Activated CD8-positive, alpha-beta memory T cell treated with anti-CD3 and anti-CD28 coated beads, Interleukin-2, amount 10 ng/mL, durations not matched to agents 7 days and 5 days (primary cell): Measurements from ENCODE around the gene RAI14. TPM values are rescaled to one million over a fixed set of nuclear protein-coding genes. Genes with fewer than 3 reads are reported as not detected.
A peak's percentile ranks its signal among the peaks of the same experiment; 100 is the strongest.

Experiments used
- ATAC-seq: fragments of 150-1000 bp; cut with Tn5 transposase; one replicate; pipeline ENCODE4 v1.10.0; 2021; ENCODE audit warnings: moderate library complexity
- CTCF ChIA-PET: fragments of 350-600 bp; sonication (Branson Sonifier 250); formaldehyde crosslinking; loops from one replicate; lab custom pipeline; 2021; ENCODE audit warnings: antibody characterized with exemption; lab: Charles Lee
- DNase-seq: peaks from one replicate; pipeline ENCODE4 v3.0.0-alpha.2; 2020
- H3K27ac Mint-ChIP-seq: one replicate; pipeline ENCODE4 v1.8.0; 2021; ENCODE audit warnings: mild to moderate bottlenecking, mixed read lengths
- H3K27me3 Mint-ChIP-seq: one replicate; pipeline ENCODE4 v1.8.0; 2021; ENCODE audit warnings: mixed read lengths
- H3K36me3 Mint-ChIP-seq: one replicate; pipeline ENCODE4 v1.8.0; 2021; ENCODE audit warnings: mild to moderate bottlenecking, mixed read lengths
- H3K4me1 Mint-ChIP-seq: one replicate; pipeline ENCODE4 v1.8.0; 2021; ENCODE audit warnings: mixed read lengths
- H3K4me3 Mint-ChIP-seq: one replicate; pipeline ENCODE4 v1.8.0; 2021; ENCODE audit warnings: mild to moderate bottlenecking, moderate library complexity, mixed read lengths
- H3K9me3 Mint-ChIP-seq: one replicate; pipeline ENCODE4 v1.8.0; 2022; ENCODE audit warnings: low read depth, mixed read lengths
- total RNA-seq, 2 experiments: library from RNA; stranded (reverse); gene quantifications; one replicate each; pipeline ENCODE4 v1.2.3, GENCODE V29; 2021

The RAI14 gene
- total RNA-seq, 2 experiments from 2014 or later: 0.61 TPM; not detected in 1

DNA sequence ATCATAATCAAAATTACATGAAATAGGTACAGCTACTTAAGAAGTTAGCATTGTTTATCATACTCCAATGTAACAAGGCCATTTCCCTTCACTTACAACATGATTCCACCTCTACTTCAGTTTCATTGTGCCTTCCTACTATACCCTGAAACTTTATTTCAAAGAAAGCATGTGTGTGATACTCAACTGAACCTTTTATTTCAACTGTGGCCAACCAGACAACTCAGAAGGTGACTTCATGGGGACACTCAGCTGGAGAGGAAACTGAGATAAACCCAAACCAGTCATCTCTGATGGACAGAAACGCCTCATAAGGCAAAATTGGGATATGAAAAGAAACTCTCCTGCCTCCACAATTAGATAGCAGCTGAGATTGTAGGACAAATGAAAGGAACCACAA is 177.0 kb downstream of the RAI14 start:
- Mint-ChIP-seq H3K4me3 (no peak overlapping the region), H3K9me3 (no peaks in the 10 kb centered on the region), H3K4me1 (no peaks in the 10 kb centered on the region), H3K36me3 (no peaks in the 10 kb centered on the region), H3K27me3 (peaks cover 2% of the 10 kb centered on the region), H3K27ac (no peak overlapping the region)
- no peak for DNase-seq
- ATAC-seq: no peak
- CTCF ChIA-PET: no interaction called here

DNA sequence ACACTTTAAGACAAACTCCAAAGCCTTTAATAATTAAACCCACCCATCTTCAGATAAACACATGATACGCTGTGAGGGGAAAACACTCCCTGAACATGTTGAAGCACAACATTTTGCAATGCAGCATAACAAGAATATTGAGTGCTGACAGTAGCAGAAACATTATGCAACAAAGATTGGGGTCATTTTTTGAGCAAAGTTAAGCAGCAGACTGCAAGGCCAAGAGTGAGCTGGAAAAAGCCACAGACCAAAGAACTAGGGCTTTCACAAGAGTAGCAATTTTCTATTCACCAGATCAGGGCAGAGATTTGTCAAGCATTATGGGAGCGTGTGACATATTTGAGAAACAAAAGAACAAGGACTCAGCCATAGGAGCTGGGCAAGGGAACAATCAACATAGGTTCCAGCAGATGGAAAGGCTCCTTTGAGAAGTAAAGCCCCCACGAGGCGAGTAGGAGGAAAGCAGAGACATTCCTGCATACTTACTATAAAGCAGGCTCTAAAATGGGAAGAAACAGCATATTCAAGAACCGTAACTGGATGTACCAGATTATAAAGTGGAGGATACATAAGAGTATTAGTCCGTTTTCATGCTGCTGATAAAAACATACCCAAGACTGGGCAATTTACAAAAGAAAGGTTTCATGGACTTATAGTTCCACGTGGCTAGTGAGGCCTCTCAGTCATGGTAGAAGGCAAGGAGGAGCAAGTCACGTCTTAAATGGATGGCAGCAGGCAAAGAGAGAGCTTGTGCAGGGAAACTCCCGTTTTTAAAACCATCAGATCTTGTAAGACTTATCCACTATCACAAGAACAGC is 178.1 kb downstream of the RAI14 start:
- no peak overlapping the region for H3K27ac Mint-ChIP-seq
- H3K4me3 Mint-ChIP-seq: no peak overlapping the region
- DNase-seq (no peak), ATAC-seq (no peak)
- H3K27me3 Mint-ChIP-seq: peaks cover 2% of the 10 kb centered on the region
- peaks cover 5% of the 10 kb centered on the region for H3K4me1 Mint-ChIP-seq
- CTCF ChIA-PET: no interaction called here
- no peaks in the 10 kb centered on the region for H3K36me3 Mint-ChIP-seq
- H3K9me3 Mint-ChIP-seq: no peaks in the 10 kb centered on the region

DNA sequence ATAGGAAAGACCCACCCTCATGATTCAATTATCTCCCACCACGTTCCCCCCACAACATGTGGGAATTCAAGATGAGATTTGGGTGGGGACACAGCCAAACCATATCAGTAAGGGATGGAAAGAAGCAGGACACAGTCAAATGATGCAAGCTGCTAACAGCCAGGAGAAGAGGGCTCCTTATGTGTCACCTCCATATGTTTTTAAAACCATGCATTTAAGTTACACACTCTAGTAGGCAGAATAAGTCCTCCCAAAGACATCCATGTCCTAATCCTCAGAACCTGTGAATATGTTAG is 178.6 kb downstream of the RAI14 start:
- peaks cover 7% of the 10 kb centered on the region for H3K27me3 Mint-ChIP-seq
- no peak overlapping the region for H3K27ac Mint-ChIP-seq
- CTCF ChIA-PET: no interaction called here
- H3K4me3 Mint-ChIP-seq: no peak overlapping the region
- H3K9me3 Mint-ChIP-seq: no peaks in the 10 kb centered on the region
- H3K36me3 Mint-ChIP-seq: no peaks in the 10 kb centered on the region
- DNase-seq (no peak), ATAC-seq (no peak)
- H3K4me1 Mint-ChIP-seq: peaks cover 10% of the 10 kb centered on the region

DNA sequence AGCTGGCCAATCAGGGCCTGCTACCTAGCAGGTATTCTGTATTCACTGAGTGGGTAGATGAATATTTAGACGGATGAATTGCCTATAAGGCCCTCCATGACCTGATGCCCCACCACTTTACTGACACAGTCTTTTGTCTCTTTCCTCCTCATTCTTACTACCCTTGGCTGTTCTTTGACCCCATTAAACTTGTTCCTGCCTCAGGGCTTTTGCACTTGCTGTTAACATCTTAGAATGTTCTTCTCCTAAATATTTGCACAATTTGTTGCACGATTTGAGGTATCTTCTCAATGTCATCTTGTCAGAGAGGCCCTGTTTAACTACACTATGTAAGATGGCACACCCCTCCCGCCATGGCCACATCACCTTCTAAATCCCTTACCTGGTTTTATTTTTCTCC is 179.5 kb downstream of the RAI14 start:
- DNase-seq (no peak), ATAC-seq (no peak)
- Mint-ChIP-seq H3K9me3 (no peaks in the 10 kb centered on the region), H3K4me1 (peaks cover 10% of the 10 kb centered on the region), H3K27me3 (peaks cover 7% of the 10 kb centered on the region), H3K36me3 (no peaks in the 10 kb centered on the region), H3K27ac (no peak overlapping the region), H3K4me3 (no peak overlapping the region)
- CTCF ChIA-PET: no interaction called here

DNA sequence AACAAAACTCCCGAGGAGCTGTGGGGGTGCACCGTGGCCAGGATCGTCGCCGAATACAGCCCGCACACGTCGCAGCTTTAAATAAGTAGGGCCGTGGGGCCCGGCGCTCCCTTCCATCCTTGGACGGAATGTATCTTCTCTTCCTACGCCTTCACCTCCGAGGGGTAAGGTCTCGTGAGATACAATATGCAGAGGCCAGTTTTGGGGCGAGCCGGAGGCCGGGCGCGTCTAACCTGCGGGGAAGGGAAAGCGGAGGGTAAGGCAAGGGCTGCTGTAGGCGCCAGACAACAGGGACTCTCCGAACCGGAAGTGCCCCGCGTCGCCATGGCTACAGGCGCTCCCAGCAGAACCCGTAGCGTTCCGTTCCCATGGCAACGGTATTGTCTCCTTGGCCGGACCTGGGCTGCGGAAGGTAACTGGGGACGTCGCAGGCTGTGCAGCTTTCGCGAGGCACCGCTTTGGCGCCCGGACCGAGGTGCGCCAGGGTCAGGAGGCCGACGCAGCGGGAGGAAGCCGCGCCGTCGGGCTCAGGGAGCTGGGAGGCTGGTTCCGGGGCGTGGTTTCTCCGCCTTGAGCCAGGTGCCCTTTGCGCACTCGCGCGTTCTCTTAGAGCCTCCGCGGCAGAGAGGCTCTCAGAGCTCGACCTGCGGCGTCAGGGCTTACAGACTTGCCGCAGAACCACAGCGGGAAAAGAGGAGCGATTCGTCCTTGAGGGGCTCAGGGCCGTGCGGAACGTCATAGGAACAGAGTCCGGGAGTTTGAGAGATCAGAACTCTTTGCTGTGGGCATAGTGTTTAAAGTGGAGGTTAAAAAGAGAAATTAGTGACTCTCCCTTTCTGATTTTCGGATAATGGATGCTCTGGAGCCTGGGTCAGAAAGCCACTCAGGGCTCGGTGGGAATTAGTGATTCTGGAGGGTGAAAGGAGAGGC is 182.9 kb downstream of the RAI14 start, which contains the start of gene TTC23L:
TTC23L (plus strand) TSS at position 380 of the 930 bp plus-strand sequence. CDS start 1,508 bp downstream, outside the sequence.
- Mint-ChIP-seq H3K4me1 (peaks cover 10% of the 10 kb centered on the region), H3K9me3 (no peaks in the 10 kb centered on the region), H3K27ac (peak within 1 kb of the TSS; percentile 70), H3K36me3 (no peaks in the 10 kb centered on the region), H3K4me3 (peak within 1 kb of the TSS; percentile 79), H3K27me3 (peaks cover 11% of the 10 kb centered on the region)
- ATAC-seq: peak; percentile 95
- peak; percentile 92 for DNase-seq
- CTCF ChIA-PET: interaction anchor here (0.6 to 1.2 kb wide), 3 partner anchors 12 to 353 kb away, joined by 3 to 4 read pairs (median 3); no protein-coding TSS in a partner anchor

DNA sequence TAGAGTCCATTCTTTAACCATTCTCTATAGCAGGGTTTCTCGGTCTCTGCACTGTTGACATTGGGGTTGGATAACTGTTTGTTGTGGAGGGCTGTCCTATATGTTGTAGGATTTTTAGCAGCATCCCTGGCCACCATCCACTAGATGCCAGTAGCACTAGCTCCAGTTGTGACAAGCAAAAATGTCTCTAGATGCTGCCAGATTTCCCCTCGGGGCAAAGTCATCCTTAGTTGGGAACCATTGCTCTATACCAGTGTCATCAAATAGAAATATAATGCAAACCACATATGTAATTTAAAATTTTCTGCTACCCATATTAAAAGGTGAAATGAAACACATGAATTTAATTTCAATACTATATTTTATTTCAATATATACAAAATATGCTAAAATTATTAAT is 185.7 kb downstream of the RAI14 start:
- no peaks in the 10 kb centered on the region for H3K9me3 Mint-ChIP-seq
- CTCF ChIA-PET: no interaction called here
- no peaks in the 10 kb centered on the region for H3K36me3 Mint-ChIP-seq
- peaks cover 12% of the 10 kb centered on the region for H3K27me3 Mint-ChIP-seq
- peaks cover 10% of the 10 kb centered on the region for H3K4me1 Mint-ChIP-seq
- H3K27ac Mint-ChIP-seq: no peak overlapping the region
- ATAC-seq: no peak
- no peak for DNase-seq
- no peak overlapping the region for H3K4me3 Mint-ChIP-seq

DNA sequence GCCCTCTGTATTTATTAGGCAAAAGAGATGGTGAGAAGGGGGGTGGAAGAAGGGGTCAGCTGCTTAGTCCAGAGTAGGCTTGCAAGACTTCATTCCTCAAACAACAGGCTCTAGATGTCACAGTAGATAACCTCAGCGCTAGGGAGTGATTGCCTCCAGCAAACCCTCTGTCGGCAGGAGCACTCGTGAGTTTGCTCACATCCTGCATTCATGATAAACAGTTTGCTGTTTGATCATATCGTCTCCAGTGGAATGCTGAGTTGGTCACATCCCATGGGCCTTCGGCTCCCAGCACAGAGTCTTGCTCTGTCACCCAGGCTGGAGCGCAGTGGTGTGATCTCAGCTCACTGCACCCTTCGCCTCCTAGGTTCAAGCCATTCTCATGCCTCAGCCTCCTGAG is 186.4 kb downstream of the RAI14 start:
- H3K4me1 Mint-ChIP-seq: peaks cover 10% of the 10 kb centered on the region
- peaks cover 12% of the 10 kb centered on the region for H3K27me3 Mint-ChIP-seq
- no peak overlapping the region for H3K4me3 Mint-ChIP-seq
- H3K36me3 Mint-ChIP-seq: no peaks in the 10 kb centered on the region
- no peak overlapping the region for H3K27ac Mint-ChIP-seq
- no peak for ATAC-seq
- DNase-seq: no peak
- H3K9me3 Mint-ChIP-seq: no peaks in the 10 kb centered on the region
- CTCF ChIA-PET: no interaction called here

DNA sequence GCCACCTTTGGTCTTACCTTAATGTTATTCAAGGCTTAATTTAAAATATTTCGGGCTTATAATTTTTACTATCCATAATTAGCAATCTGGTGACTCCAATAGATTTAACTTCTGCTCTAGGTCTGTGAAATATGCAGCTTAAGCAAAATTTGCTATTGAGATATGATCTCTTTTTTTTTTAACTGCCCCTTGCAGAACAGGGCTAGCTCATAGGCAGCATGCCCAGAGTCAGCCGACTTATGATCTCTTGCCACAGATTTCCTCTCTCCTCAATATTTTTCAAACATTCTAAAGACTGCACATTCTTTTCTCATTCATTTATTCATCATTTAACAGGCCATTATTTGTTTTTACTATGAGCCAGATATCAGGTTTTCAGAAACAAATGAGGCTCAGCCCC is 187.4 kb downstream of the RAI14 start:
- H3K4me1 Mint-ChIP-seq: peaks cover 7% of the 10 kb centered on the region
- ATAC-seq: no peak

DNA sequence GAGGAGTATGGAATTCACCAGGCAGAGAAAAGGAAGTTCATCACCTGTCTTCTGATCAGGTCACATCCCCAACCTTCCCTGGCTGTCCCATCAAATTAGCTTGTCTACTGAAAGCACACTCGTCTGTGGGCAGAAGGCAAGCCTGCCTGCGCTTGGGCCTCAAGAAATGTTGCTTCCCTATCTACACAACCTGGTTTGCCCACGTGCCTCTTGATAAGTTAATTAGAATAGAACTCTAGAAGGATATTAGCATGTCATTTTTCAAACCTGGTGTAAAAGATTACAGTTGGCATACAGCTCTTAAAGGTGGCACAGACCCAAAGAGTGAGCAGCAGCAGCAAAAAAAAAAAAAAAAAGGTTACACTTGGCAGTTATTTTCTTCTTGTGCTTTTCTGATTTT is 188.0 kb downstream of the RAI14 start:
- no peak overlapping the region for H3K4me3 Mint-ChIP-seq
- H3K27me3 Mint-ChIP-seq: peaks cover 15% of the 10 kb centered on the region
- no peaks in the 10 kb centered on the region for H3K9me3 Mint-ChIP-seq
- no peak for DNase-seq
- H3K4me1 Mint-ChIP-seq: peaks cover 5% of the 10 kb centered on the region
- ATAC-seq: no peak
- no peak overlapping the region for H3K27ac Mint-ChIP-seq
- no peaks in the 10 kb centered on the region for H3K36me3 Mint-ChIP-seq
- CTCF ChIA-PET: no interaction called here

More for the DNA sequence above, 187.4 kb downstream of the RAI14 start:
- CTCF ChIA-PET: no interaction called here
- DNase-seq: no peak
- H3K4me3 Mint-ChIP-seq: no peak overlapping the region
- H3K27me3 Mint-ChIP-seq: peaks cover 13% of the 10 kb centered on the region
- no peak overlapping the region for H3K27ac Mint-ChIP-seq
- H3K36me3 Mint-ChIP-seq: no peaks in the 10 kb centered on the region
- H3K9me3 Mint-ChIP-seq: no peaks in the 10 kb centered on the region

DNA sequence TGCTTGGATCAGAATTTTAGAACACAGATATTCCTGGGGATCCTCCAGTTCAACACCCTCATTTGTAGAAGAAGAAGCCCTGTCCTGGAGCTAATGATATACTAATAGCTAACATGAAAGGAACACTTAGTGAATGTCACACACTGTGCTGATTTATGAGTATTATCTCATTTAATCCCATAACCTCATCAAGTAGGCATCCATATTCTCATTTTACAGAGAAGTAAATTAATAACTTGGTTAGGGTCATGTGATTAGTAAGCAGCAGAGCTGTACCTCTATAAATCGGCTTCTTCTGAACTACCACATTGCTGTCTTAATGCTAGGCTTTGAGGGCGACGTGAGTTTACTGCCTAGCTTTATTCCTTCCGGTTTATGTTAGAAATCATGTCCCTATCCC is 188.9 kb downstream of the RAI14 start:
- CTCF ChIA-PET: no interaction called here
- H3K27me3 Mint-ChIP-seq: peaks cover 10% of the 10 kb centered on the region
- H3K36me3 Mint-ChIP-seq: no peaks in the 10 kb centered on the region
- no peaks in the 10 kb centered on the region for H3K9me3 Mint-ChIP-seq
- H3K4me3 Mint-ChIP-seq: no peak overlapping the region
- H3K27ac Mint-ChIP-seq: no peak overlapping the region
- no peaks in the 10 kb centered on the region for H3K4me1 Mint-ChIP-seq
- ATAC-seq (no peak), DNase-seq (no peak)

DNA sequence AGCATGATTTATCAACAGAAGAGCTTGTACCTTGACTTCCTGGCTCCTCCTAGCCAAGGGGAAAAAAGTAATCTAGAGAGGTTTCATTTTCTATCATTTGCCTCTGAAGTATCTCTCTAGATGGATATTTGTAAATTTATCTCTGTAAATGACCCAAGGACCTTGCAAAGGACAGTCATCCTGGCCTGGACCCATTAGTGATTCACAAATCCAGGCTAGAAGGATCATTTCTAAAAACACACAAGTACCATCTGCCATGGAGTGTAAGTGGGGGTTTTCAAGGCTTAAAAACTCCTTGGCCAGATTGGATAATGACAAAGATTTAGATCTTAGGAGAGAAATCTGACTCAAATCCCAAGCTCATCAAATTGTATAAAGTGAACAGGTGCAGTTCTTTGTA is 190.9 kb downstream of the RAI14 start:
- ATAC-seq (no peak), DNase-seq (no peak)
- H3K9me3 Mint-ChIP-seq: no peaks in the 10 kb centered on the region
- no peak overlapping the region for H3K27ac Mint-ChIP-seq
- CTCF ChIA-PET: no interaction called here
- H3K27me3 Mint-ChIP-seq: peaks cover 12% of the 10 kb centered on the region
- H3K4me3 Mint-ChIP-seq: no peak overlapping the region
- H3K4me1 Mint-ChIP-seq: no peaks in the 10 kb centered on the region
- no peaks in the 10 kb centered on the region for H3K36me3 Mint-ChIP-seq

DNA sequence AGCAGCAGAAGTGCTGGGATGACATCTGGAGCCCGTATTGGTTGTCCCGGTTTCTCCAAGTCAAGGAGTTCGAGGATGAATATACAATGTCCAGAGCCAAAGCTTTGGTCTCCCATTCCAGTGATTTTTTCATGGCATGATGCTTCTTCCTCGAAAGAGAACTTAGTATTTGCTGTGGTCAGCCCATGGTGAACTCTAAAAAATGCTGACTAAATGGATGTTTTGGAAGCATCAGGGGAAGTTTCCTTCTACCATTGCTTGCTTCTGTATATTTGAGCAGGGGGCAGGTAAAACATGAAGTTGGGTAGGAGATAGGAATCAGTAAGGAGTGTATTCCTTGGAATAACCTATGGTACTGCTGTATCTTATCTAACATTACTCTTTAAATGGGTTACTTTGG is 191.4 kb downstream of the RAI14 start:
- ATAC-seq (no peak), DNase-seq (no peak)
- Mint-ChIP-seq H3K27ac (no peak overlapping the region), H3K9me3 (no peaks in the 10 kb centered on the region), H3K36me3 (no peaks in the 10 kb centered on the region), H3K4me1 (no peaks in the 10 kb centered on the region), H3K4me3 (no peak overlapping the region), H3K27me3 (peaks cover 12% of the 10 kb centered on the region)
- CTCF ChIA-PET: no interaction called here

DNA sequence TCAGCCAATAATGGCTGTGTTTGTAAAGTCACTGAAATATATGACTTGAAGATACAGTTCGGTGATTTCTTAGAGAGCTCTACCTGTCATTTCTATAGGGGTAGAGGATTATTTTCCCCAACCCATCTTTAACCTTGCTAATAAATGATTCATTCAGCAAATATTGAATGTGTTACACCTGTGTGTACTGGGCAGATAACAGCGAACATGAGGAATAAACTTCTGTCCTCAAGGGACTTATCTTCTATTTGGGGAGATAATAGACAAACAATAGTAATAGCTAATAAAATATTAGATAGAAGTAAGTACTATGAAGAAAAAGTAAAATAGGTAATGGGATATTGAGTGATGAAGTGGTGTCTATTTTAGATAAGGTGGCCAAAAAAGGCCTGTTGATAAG is 192.1 kb downstream of the RAI14 start:
- Mint-ChIP-seq H3K4me3 (no peak overlapping the region), H3K4me1 (no peaks in the 10 kb centered on the region), H3K27ac (no peak overlapping the region), H3K27me3 (peaks cover 12% of the 10 kb centered on the region), H3K36me3 (no peaks in the 10 kb centered on the region), H3K9me3 (no peaks in the 10 kb centered on the region)
- ATAC-seq: no peak
- no peak for DNase-seq
- CTCF ChIA-PET: no interaction called here

DNA sequence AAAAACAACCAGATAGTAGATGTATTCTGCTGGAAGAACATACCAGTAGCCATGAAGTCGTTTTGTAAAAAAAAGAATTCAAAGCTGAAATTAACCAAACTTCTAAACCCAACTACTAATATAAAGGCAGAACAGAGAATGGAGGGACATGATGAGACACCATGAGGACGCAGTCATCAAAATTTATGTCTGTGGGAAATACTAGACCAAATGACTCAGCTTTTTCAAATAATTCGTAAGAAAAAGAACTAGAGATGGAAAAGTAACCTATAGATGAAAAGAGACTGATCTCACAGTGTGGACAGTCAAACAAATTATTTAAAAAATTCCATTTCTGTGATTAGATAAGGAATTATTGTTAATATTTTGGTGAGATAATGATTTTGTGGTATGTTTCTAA is 193.1 kb downstream of the RAI14 start:
- no peaks in the 10 kb centered on the region for H3K9me3 Mint-ChIP-seq
- CTCF ChIA-PET: no interaction called here
- DNase-seq: no peak

More for the DNA sequence above, 193.1 kb downstream of the RAI14 start:
- Mint-ChIP-seq H3K36me3 (no peaks in the 10 kb centered on the region), H3K27ac (no peak overlapping the region), H3K4me3 (no peak overlapping the region), H3K27me3 (peaks cover 10% of the 10 kb centered on the region), H3K4me1 (no peaks in the 10 kb centered on the region)
- no peak for ATAC-seq
